ENCODE measurements around the gene EPS8L2.

The EPS8L2 gene

DNA sequence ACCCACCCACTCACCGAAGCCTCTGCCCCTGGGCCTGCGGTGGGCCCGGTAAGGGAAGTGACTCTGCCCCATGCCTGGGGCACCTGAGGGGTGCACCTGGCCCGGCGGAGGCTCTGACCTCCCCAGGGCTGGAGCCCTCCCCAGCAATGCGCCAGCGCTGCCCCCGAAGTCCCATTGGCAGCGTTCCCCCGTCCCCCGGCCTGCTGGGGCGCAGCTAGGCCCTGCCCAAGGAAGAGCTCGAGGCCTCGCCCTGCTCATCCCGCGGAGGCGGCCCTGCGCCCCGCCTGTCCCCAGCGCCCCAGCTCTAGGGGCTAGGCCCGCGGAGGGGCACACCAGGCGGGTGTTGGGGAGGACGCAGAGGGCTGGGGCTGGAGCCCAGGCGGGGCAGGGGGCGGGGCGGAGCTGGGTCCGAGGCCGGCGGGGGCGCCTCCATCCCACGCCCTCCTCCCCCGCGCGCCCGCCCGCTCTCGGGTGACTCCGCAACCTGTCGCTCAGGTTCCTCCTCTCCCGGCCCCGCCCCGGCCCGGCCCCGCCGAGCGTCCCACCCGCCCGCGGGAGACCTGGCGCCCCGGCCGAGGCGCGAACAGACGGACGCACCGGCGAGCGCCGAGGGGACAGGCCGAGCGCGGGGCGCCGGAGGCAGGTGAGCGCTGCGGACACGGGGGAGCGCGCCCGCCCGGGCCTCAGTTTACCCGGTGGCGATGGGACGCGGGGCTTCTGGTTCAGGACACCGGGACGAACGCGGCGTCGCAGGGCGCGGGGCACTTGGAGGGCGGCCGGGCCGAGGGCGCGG, at the start of gene EPS8L2:
EPS8L2 (plus strand) TSS at position 586 of the 793 bp plus-strand sequence. CDS start 3,177 bp downstream, outside the sequence.
- Histone ChIP-seq H3K36me3 (ENCODE audit: insufficient read depth, low read depth, low read length) (no peaks in the 10 kb centered on the region), H3K9me3 (ENCODE audit: insufficient read depth, low read depth, low read length) (no peaks in the 10 kb centered on the region), H3K4me3 (ENCODE audit: low read length) (peak within 1 kb of the TSS; percentile 53), H3K27ac (ENCODE audit: low read length) (no peak within 1 kb of the TSS), H3K9ac (ENCODE audit: low read depth, low read length) (peak within 1 kb of the TSS; percentile 33; the same call in 1 of the 2 replicates), H3K27me3 (ENCODE audit: insufficient read depth, low read length) (peaks cover 12% of the 10 kb centered on the region; the same call in 1 of the 2 replicates), H3K4me1 (ENCODE audit: insufficient read depth, low read length) (peaks cover 8% of the 10 kb centered on the region)

DNA sequence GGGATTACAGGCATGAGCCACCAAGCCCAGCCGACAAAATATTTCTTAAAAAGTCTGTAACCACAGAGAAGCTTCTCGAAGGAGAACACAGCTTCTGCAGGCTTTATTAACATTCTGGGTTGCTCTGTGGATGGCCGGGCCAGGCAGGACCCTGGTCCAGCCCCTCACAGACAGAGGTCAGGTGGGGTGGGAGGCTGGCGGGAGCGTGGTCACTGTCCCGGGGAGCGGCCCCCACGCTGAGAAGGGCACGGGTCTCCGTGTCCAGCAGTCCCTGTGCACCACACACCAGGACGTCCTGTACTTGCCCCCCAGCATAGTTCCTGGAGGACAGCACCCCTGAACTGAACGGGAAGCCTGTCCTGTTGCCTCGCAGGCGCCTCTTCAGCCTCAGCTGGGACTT, 49.6 kb upstream of the EPS8L2 start:
- Histone ChIP-seq H3K4me3 (ENCODE audit: low read length) (no peak overlapping the region), H3K9me3 (ENCODE audit: insufficient read depth, low read depth, low read length) (no peaks in the 10 kb centered on the region), H3K9ac (ENCODE audit: low read depth, low read length) (no peak overlapping the region), H3K27me3 (ENCODE audit: insufficient read depth, low read length) (no peaks in the 10 kb centered on the region), H3K4me1 (ENCODE audit: insufficient read depth, low read length) (no peaks in the 10 kb centered on the region), H3K36me3 (ENCODE audit: insufficient read depth, low read depth, low read length) (peaks cover 26% of the 10 kb centered on the region), H3K27ac (ENCODE audit: low read length) (no peak overlapping the region)

DNA sequence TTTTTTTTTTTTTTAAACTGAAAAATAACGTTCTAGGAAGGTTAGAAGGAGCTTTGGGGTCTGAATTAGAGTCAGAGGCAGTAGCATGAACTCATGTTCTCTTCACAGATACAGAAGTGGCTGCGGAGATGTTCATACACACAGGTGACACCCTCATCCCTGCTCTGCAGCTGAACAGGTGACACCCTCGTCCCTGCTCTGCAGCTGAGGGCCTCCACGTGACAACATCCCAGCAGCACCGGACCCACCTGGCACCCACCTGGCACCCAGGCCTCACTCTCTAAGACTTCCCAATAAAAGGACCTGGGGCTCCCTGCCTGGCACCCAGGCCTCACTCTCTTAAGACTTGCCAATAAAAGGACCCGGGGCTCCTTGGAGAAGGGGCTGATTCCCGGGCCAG, 49.2 kb upstream of the EPS8L2 start:
- Histone ChIP-seq H3K27me3 (ENCODE audit: insufficient read depth, low read length) (no peaks in the 10 kb centered on the region), H3K4me1 (ENCODE audit: insufficient read depth, low read length) (no peaks in the 10 kb centered on the region), H3K36me3 (ENCODE audit: insufficient read depth, low read depth, low read length) (peaks cover 30% of the 10 kb centered on the region), H3K27ac (ENCODE audit: low read length) (no peak overlapping the region), H3K9ac (ENCODE audit: low read depth, low read length) (no peak overlapping the region), H3K4me3 (ENCODE audit: low read length) (no peak overlapping the region), H3K9me3 (ENCODE audit: insufficient read depth, low read depth, low read length) (no peaks in the 10 kb centered on the region)

DNA sequence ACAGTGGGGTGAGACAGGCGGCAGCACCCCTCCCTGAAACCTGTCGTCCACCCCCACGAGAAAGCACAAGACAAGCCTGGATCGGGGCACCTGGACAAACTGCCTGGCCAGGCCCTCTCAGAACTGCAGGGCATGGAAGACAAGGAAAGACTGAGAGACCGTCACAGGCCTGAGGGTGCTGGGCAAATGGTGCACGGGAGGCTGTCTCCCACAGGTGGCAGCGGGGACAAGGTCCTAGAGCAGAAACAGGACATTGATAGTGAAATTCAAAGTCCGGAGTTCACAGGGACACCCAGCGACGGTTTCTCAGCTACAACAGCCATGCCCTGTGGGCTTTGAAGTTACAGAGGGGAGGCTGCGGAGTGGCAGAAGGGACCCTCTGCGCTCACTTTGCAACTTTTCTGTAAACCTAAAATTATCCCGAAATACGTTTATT, 48.3 kb upstream of the EPS8L2 start:
- no peak overlapping the region for H3K4me3 ChIP-seq (ENCODE audit: low read length)
- no peaks in the 10 kb centered on the region for H3K4me1 ChIP-seq (ENCODE audit: insufficient read depth, low read length)
- H3K9ac ChIP-seq (ENCODE audit: low read depth, low read length) = no peak overlapping the region
- H3K9me3 ChIP-seq (ENCODE audit: insufficient read depth, low read depth, low read length) = no peaks in the 10 kb centered on the region
- peaks cover 30% of the 10 kb centered on the region for H3K36me3 ChIP-seq (ENCODE audit: insufficient read depth, low read depth, low read length)
- H3K27ac ChIP-seq (ENCODE audit: low read length) = no peak overlapping the region
- H3K27me3 ChIP-seq (ENCODE audit: insufficient read depth, low read length) = no peaks in the 10 kb centered on the region

DNA sequence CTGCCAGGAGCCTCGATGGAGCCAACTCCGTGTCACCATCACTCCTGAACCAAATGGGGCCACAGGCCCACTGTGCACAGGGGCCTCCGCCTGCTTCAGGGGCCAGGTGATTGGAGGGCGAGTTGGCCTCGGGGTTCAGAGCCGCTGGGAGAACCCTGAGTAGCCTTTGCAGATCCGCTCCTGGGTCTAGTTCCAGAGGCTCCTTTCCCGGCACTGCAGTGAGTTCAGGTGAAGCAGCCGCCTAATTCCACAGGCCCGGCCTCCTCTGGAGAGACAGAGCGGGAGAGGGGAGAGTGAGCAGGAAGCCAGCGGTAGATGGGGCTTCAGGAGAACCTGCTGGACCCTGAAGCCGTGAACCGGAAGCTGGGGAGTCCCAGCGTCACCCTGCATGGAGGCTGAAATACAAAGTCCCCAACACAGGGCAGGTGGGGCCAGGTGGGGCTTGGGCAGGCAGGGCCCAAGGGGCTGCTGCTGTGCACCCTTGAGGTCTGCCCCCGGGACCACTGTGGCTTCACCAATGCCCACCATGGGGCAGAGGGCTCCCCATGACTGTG, 46.4 kb upstream of the EPS8L2 start:
- no peak overlapping the region for H3K9ac ChIP-seq (ENCODE audit: low read depth, low read length)
- H3K9me3 ChIP-seq (ENCODE audit: insufficient read depth, low read depth, low read length) = no peaks in the 10 kb centered on the region
- H3K4me3 ChIP-seq (ENCODE audit: low read length) = no peak overlapping the region
- peaks cover 39% of the 10 kb centered on the region for H3K36me3 ChIP-seq (ENCODE audit: insufficient read depth, low read depth, low read length)
- H3K4me1 ChIP-seq (ENCODE audit: insufficient read depth, low read length) = no peaks in the 10 kb centered on the region
- H3K27ac ChIP-seq (ENCODE audit: low read length) = no peak overlapping the region
- no peaks in the 10 kb centered on the region for H3K27me3 ChIP-seq (ENCODE audit: insufficient read depth, low read length)

DNA sequence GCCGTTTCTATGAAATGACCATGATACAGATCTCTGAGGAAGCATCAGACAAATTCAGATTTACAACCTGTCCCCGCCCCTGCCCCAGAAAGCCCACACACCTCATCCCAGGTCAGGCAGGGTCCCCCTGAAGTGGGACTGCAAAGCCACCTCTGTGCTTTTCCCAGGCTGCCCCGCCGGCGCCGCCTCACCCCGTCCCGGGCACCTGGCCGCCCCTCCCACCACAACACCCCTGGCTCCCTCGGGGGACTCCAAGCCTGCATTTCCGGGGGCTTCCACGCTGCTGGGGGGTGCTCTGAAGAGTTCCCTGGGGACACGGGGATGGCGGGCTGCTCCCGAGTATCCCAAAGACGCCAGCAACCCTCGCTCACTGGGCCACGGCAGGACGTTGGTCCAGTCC, 45.8 kb upstream of the EPS8L2 start:
- Histone ChIP-seq H3K36me3 (ENCODE audit: insufficient read depth, low read depth, low read length) (peaks cover 42% of the 10 kb centered on the region), H3K4me1 (ENCODE audit: insufficient read depth, low read length) (no peaks in the 10 kb centered on the region), H3K9ac (ENCODE audit: low read depth, low read length) (no peak overlapping the region), H3K27me3 (ENCODE audit: insufficient read depth, low read length) (no peaks in the 10 kb centered on the region), H3K9me3 (ENCODE audit: insufficient read depth, low read depth, low read length) (no peaks in the 10 kb centered on the region), H3K27ac (ENCODE audit: low read length) (no peak overlapping the region), H3K4me3 (ENCODE audit: low read length) (no peak overlapping the region)

DNA sequence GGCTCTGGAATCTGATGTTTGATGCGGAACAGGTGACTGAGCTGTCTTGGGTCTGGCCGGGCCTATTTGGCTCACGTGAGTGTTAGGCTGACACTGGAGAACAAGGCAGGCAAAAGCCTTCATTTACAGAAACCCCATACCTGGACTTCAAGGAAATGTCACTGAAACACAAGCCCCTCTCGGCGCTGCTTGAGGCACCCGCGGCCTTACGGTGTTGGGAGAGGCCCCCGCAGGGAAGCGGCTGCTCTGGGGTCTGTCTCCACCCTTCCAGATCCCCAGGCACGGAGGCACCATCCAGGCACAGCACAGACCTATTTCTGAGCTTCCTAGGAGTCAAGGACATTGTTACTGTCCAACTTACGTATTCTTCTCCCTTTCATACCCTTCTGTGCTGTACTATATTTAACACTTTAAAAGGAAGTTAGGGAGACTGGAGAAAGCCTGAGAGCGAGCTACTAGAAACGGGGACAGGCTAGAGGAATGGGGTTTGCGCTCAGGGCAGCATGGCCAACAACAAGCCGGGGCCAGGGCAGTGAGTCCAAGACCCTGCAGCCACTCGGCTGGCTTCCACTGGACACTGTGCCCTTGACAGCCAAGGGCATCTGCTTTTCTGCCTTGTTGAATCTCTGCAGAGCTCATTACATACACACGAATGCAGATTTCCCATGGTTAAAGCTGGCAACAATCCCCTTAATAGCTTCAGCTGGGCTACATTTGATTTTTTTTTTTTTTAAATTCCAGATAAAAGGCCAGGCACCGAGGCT, 45.2 kb upstream of the EPS8L2 start:
- Histone ChIP-seq H3K9me3 (ENCODE audit: insufficient read depth, low read depth, low read length) (no peaks in the 10 kb centered on the region), H3K27ac (ENCODE audit: low read length) (no peak overlapping the region), H3K27me3 (ENCODE audit: insufficient read depth, low read length) (no peaks in the 10 kb centered on the region), H3K4me1 (ENCODE audit: insufficient read depth, low read length) (no peaks in the 10 kb centered on the region), H3K36me3 (ENCODE audit: insufficient read depth, low read depth, low read length) (peaks cover 48% of the 10 kb centered on the region), H3K4me3 (ENCODE audit: low read length) (no peak overlapping the region), H3K9ac (ENCODE audit: low read depth, low read length) (no peak overlapping the region)

DNA sequence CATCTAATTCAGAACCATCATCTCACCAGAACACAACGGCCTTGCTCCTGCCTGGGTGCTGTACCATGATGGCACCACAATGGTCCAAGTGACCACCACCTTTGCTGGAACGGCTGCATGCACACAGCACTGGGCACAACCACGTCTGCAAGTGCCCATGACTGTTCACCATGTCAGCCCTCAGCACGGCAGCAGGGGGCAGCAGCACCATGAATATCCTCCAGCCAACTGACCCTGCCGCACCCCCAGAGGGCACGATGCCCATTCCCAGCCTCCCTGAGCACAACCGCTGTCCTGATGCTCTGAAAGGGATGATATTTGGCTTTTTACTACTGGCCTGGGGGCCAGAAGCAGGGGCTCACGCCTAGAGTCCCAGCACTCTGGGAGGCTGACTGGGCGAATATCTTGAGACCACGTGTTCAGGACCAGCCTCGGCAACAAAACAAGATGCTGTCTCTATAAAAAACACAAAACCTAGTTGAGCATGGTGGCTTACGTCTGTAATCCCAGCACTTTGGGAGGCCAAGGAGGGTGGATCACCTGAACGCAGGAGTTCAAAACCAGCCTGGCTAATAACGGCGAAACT, 43.2 kb upstream of the EPS8L2 start:
- H3K4me1 ChIP-seq (ENCODE audit: insufficient read depth, low read length) = no peaks in the 10 kb centered on the region
- no peaks in the 10 kb centered on the region for H3K27me3 ChIP-seq (ENCODE audit: insufficient read depth, low read length)
- H3K27ac ChIP-seq (ENCODE audit: low read length) = no peak overlapping the region
- H3K9ac ChIP-seq (ENCODE audit: low read depth, low read length) = no peak overlapping the region
- H3K36me3 ChIP-seq (ENCODE audit: insufficient read depth, low read depth, low read length) = peaks cover 56% of the 10 kb centered on the region
- no peak overlapping the region for H3K4me3 ChIP-seq (ENCODE audit: low read length)
- no peaks in the 10 kb centered on the region for H3K9me3 ChIP-seq (ENCODE audit: insufficient read depth, low read depth, low read length)

DNA sequence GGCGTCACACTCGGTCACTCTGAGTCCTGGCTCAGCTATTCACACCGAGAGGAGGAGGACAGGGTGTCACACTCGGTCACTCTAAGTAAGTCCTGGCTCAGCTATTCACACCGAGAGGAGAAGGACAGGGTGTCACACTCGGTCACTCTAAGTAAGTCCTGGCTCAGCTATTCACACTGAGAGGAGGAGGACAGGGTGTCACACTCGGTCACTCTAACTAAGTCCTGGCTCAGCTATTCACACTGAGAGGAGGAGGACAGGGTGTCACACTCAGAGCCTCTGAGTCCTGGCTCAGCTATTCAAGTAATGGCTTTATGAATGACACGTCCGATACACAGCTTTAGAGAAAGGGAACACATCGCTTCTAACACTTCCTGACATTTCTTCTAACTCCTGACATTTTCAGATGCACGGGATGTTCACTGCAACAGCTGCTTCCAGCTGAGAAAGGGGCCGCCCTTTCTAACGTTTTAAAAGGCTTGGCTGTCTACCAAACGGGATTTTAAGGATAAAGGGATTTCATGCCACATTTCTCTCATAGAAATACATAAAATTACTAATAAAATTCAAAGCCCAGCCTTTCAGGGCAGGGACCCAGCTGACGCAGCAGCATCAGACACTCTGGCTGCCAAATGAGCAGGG, 40.8 kb upstream of the EPS8L2 start:
- H3K9me3 ChIP-seq (ENCODE audit: insufficient read depth, low read depth, low read length) = no peaks in the 10 kb centered on the region
- no peak overlapping the region for H3K27ac ChIP-seq (ENCODE audit: low read length)
- peaks cover 45% of the 10 kb centered on the region for H3K36me3 ChIP-seq (ENCODE audit: insufficient read depth, low read depth, low read length)
- H3K4me1 ChIP-seq (ENCODE audit: insufficient read depth, low read length) = no peaks in the 10 kb centered on the region
- H3K9ac ChIP-seq (ENCODE audit: low read depth, low read length) = no peak overlapping the region
- no peak overlapping the region for H3K4me3 ChIP-seq (ENCODE audit: low read length)
- H3K27me3 ChIP-seq (ENCODE audit: insufficient read depth, low read length) = no peaks in the 10 kb centered on the region

DNA sequence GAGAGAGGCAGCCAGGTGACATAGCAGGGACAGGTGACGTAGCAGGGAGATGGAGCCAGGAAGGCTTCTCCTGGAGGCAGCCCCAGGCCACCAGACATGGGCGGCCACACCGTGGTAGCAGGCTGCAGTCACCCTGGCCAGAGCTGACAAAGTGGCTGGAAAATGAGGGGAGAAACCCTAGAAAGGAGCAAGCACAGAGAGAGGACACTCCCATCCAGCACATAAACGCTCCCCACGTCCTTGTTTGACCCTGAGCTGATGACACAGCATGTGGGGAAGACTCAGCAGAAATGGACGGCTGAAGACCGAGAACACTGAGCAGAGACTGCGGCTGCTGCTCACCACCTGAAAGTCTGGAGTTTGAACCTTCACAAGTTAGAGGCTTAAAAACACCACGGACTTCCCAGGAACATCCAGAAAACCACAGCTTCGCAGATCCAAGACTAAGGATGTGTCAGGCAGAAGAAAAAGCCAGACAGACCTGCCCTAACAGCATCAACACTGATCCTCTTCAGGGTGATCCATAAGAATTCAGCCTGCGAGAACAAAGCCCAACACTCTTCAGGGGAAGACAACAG, 40.2 kb upstream of the EPS8L2 start:
- Histone ChIP-seq H3K9me3 (ENCODE audit: insufficient read depth, low read depth, low read length) (no peaks in the 10 kb centered on the region), H3K9ac (ENCODE audit: low read depth, low read length) (no peak overlapping the region), H3K4me3 (ENCODE audit: low read length) (no peak overlapping the region), H3K27ac (ENCODE audit: low read length) (no peak overlapping the region), H3K27me3 (ENCODE audit: insufficient read depth, low read length) (no peaks in the 10 kb centered on the region), H3K36me3 (ENCODE audit: insufficient read depth, low read depth, low read length) (peaks cover 40% of the 10 kb centered on the region), H3K4me1 (ENCODE audit: insufficient read depth, low read length) (no peaks in the 10 kb centered on the region)

DNA sequence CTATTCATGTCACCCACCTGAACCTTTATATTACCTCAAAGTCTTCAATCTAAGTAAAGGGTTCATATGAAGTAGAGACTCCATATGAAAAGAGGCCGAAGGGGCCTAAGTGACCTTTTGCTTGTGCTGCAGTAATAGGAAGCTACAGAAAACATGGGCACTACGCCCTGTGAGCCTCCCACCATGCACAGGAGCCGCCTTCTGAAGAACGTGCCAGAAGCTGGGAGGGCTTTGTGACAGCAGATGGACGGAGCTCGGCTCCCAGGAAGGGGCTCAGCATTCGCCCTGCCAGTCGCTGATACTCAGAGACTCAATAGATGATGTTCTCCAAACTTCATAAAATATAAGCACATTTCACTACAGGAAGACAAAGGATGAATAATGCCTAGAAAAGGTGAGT, 32.2 kb upstream of the EPS8L2 start:
- H3K36me3 ChIP-seq (ENCODE audit: insufficient read depth, low read depth, low read length) = peaks cover 43% of the 10 kb centered on the region

More for the DNA sequence above, 32.2 kb upstream of the EPS8L2 start:
- no peaks in the 10 kb centered on the region for H3K27me3 ChIP-seq (ENCODE audit: insufficient read depth, low read length)
- H3K4me1 ChIP-seq (ENCODE audit: insufficient read depth, low read length) = no peaks in the 10 kb centered on the region
- H3K9me3 ChIP-seq (ENCODE audit: insufficient read depth, low read depth, low read length) = no peaks in the 10 kb centered on the region
- no peak overlapping the region for H3K4me3 ChIP-seq (ENCODE audit: low read length)
- H3K9ac ChIP-seq (ENCODE audit: low read depth, low read length) = no peak overlapping the region
- no peak overlapping the region for H3K27ac ChIP-seq (ENCODE audit: low read length)
